ENCODE results near the gene AGMO. TPM values are rescaled to one million over a fixed set of nuclear protein-coding genes. Genes with fewer than 3 reads are reported as not detected.

Gene AGMO
- total and polyA plus RNA-seq, 7 donors: 0.16 to 0.42 (median 0.36) TPM; not detected in 4

DNA sequence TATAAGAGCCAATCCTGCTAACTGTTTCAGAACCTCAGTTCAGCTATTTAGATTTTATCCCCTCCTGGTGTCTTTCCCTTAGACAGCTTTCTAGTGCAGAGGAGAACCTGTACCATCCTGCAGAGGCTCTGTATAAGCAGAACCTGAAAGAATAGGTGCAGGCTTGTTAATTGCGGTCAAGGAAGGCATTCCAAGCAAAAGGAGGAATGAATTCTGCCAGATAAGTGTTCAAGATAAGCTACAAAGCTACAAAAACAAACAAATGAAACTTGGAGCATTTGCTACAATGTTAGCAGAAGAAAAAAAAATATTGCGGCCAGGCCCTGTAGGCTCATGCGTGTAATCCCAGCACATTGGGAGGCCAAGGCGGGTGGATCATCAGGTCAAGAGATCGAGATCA is 32.6 kb upstream of the AGMO start:
- Histone ChIP-seq H3K27ac (no peak overlapping the region), H3K27me3 (no peaks in the 10 kb centered on the region), H3K4me3 (no peak overlapping the region), H3K4me1 (no peaks in the 10 kb centered on the region), H3K36me3 (no peaks in the 10 kb centered on the region), H3K9me3 (no peaks in the 10 kb centered on the region)
- intact Hi-C loops (cut with DNase I): no loop called here
- DNase-seq: no peak
- 71 to 82% methylated on average over 5 of the region's 5 CpGs for WGBS, 2 donors
- TF ChIP-seq, protein P1, sequence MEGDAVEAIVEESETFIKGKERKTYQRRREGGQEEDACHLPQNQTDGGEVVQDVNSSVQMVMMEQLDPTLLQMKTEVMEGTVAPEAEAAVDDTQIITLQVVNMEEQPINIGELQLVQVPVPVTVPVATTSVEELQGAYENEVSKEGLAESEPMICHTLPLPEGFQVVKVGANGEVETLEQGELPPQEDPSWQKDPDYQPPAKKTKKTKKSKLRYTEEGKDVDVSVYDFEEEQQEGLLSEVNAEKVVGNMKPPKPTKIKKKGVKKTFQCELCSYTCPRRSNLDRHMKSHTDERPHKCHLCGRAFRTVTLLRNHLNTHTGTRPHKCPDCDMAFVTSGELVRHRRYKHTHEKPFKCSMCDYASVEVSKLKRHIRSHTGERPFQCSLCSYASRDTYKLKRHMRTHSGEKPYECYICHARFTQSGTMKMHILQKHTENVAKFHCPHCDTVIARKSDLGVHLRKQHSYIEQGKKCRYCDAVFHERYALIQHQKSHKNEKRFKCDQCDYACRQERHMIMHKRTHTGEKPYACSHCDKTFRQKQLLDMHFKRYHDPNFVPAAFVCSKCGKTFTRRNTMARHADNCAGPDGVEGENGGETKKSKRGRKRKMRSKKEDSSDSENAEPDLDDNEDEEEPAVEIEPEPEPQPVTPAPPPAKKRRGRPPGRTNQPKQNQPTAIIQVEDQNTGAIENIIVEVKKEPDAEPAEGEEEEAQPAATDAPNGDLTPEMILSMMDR (IDR thresholded peaks at IDR 0.05): no peak
- TF ChIP-seq POLR2A (IDR thresholded peaks at IDR 0.05) (no peak), EP300 (IDR thresholded peaks at IDR 0.05) (no peak), POLR2AphosphoS5 (IDR thresholded peaks at IDR 0.05) (no peak)

DNA sequence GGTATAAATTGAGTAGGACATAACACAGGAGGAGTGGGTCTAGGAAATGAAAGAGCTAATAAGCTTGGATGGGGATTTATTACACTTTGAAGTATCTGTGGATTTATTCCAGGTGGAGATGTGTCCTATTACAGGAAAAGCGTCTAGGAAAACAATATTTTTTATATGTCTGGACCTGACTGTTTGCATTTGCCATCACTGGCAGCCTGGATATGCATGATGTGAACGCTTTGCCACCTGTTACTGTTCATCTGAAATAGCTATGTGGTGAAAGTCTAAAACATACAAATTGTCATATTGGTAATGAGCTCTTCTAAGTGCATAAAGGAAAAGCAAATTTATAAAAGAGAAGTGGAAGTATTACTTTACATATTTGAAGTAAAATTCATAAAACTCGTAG is 31.6 kb upstream of the AGMO start:
- TF ChIP-seq EP300 (IDR thresholded peaks at IDR 0.05): no peak
- TF ChIP-seq POLR2A (IDR thresholded peaks at IDR 0.05): no peak
- no peak for TF ChIP-seq POLR2AphosphoS5 (IDR thresholded peaks at IDR 0.05)
- TF ChIP-seq, protein P1 (IDR thresholded peaks at IDR 0.05): no peak

GRCh38 chr7:15586266-15586665 is 24.5 kb upstream of the AGMO start:
- no peak for DNase-seq
- WGBS, 2 donors: 90 to 98% methylated on average over 4 of the region's 4 CpGs

More for the DNA sequence above, 31.6 kb upstream of the AGMO start:
- intact Hi-C loops (cut with DNase I): no loop called here
- no peaks in the 10 kb centered on the region for H3K36me3 ChIP-seq
- no peak overlapping the region for H3K27ac ChIP-seq
- no peak for DNase-seq
- no peaks in the 10 kb centered on the region for H3K4me1 ChIP-seq
- no peaks in the 10 kb centered on the region for H3K27me3 ChIP-seq
- WGBS, 2 donors: 80 to 84% methylated on average over 3 of the region's 3 CpGs
- H3K4me3 ChIP-seq: no peak overlapping the region
- no peaks in the 10 kb centered on the region for H3K9me3 ChIP-seq

GRCh38 chr7:15584575-15584974 is 22.8 kb upstream of the AGMO start:
- TF ChIP-seq POLR2AphosphoS5 (IDR thresholded peaks at IDR 0.05): no peak
- no peak for TF ChIP-seq EP300 (IDR thresholded peaks at IDR 0.05)
- TF ChIP-seq, protein P1 (IDR thresholded peaks at IDR 0.05): no peak
- Histone ChIP-seq H3K27ac (no peak overlapping the region), H3K4me3 (no peak overlapping the region), H3K36me3 (no peaks in the 10 kb centered on the region), H3K4me1 (peaks cover 0 to 23% (median 17%) of the 10 kb centered on the region in 4 donors), H3K27me3 (no peaks in the 10 kb centered on the region), H3K9me3 (no peaks in the 10 kb centered on the region)
- DNase-seq: no peak
- intact Hi-C loops (cut with DNase I): no loop called here
- 91 to 94% methylated on average over 3 of the region's 3 CpGs for WGBS, 2 donors

More at GRCh38 chr7:15586266-15586665, 24.5 kb upstream of the AGMO start:
- TF ChIP-seq POLR2AphosphoS5 (IDR thresholded peaks at IDR 0.05) (peak in 1 of 4 donors; percentile 25), EP300 (IDR thresholded peaks at IDR 0.05) (no peak)
- intact Hi-C loops (cut with DNase I): no loop called here
- no peak overlapping the region for H3K27ac ChIP-seq
- H3K27me3 ChIP-seq: no peaks in the 10 kb centered on the region
- H3K4me3 ChIP-seq: no peak overlapping the region
- H3K36me3 ChIP-seq: no peaks in the 10 kb centered on the region
- peaks cover 0 to 15% (median 10%) of the 10 kb centered on the region in 4 donors for H3K4me1 ChIP-seq
- H3K9me3 ChIP-seq: no peaks in the 10 kb centered on the region

DNA sequence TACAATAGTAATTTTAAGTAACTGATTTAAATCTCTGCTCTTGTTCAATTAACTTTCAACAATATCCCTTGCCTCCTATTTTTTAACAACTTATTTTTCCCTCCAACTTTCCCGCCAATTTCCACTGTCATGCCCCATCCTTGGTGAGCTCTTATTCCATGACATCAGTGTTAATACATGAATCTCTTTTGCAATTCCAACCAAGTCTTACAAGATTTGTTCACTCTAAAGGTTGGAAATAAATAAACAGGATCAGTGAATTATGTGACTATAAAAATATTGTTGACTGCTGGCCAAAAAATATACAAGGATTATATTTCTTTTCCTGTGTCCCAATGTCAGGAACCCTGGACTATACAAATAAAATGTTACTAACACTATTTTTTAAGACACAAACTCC is 21.0 kb upstream of the AGMO start:
- Histone ChIP-seq H3K9me3 (no peaks in the 10 kb centered on the region), H3K27me3 (no peaks in the 10 kb centered on the region), H3K4me3 (no peak overlapping the region), H3K4me1 (peaks cover 0 to 23% (median 17%) of the 10 kb centered on the region in 4 donors), H3K36me3 (no peaks in the 10 kb centered on the region), H3K27ac (no peak overlapping the region)
- TF ChIP-seq EP300 (IDR thresholded peaks at IDR 0.05) (no peak), POLR2AphosphoS5 (IDR thresholded peaks at IDR 0.05) (peak; percentile 29 to 50 (median 42))
- DNase-seq: no peak
- intact Hi-C loops (cut with DNase I): no loop called here
- 91 to 93% methylated on average over 1 of the region's 1 CpG for WGBS, 2 donors

DNA sequence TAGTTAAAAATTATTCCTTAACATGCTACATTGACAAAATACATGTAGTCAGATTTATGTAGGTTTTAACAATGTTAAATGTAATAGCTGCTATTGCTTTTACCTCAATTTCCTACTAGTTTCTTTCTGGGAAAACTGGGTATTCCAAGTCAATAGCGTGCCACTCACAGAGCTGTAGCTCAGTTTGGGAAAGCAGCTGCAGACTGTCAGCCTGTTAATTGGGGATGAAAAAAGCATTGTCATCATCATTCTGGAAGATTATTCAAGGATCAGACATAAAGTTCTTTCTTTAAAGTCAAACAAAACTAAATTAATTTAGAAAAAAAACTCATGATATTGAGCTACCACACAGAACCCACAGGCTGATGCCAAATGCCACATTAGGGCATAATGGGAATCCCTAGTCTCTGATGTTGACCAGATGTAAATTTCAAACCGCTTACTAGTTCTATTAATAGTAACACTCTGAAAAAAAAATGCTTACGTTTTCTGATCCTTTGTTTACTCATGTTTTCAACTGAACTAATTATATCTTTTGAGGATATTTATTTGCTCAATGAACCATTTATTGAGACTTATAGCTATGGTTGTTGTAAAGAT is 19.6 kb upstream of the AGMO start:
- no peaks in the 10 kb centered on the region for H3K27me3 ChIP-seq
- DNase-seq: no peak
- no peak overlapping the region for H3K4me3 ChIP-seq
- H3K9me3 ChIP-seq: no peaks in the 10 kb centered on the region
- peak overlapping the region in 3 of 4 donors; percentile 18 to 49 (median 22) for H3K27ac ChIP-seq
- 65 to 71% methylated on average over 3 of the region's 3 CpGs for WGBS, 2 donors
- no peaks in the 10 kb centered on the region for H3K36me3 ChIP-seq
- intact Hi-C loops (cut with DNase I): no loop called here
- peaks cover 0 to 22% (median 16%) of the 10 kb centered on the region in 4 donors for H3K4me1 ChIP-seq
- TF ChIP-seq POLR2AphosphoS5 (IDR thresholded peaks at IDR 0.05) (peak; percentile 16 to 60 (median 38)), EP300 (IDR thresholded peaks at IDR 0.05) (peak in 2 of 4 donors; percentile 6 to 17), POLR2A (IDR thresholded peaks at IDR 0.05) (no peak)
- TF ChIP-seq, protein P1 (IDR thresholded peaks at IDR 0.05): no peak
